Measurements from ENCODE around the gene CBFB. TPM values are rescaled to one million over a fixed set of nuclear protein-coding genes. Genes with fewer than 3 reads are reported as not detected.

CBFB gene
- total RNA-seq, 4 donors from 2014 or later = 19.7 to 106 (median 33.1) TPM

DNA sequence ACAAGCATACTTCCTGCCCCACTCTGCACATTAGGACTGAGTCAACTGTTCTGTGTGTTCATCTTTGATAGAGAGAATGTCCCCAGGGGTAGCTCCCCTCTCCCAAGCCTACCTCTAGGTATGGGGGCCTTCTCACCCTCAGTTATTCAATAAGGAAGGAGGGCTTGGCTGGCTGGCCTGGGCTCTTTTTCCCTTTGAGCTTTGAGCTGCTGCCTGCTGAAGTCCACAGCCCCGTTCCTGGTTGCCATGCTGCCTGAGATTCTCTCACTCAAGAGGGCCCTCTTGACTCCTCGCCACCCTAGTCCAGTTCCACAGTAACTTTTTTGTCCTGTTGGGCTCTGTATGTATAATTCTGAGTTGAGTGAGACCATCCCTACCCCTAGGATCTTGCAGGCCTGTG is 116.8 kb downstream of the CBFB start:
- in situ Hi-C loops (cut with MboI; ENCODE audit: low pct_ligation_motif_present in 1 of 4, low pct_unique_long_range_greater_than_20kb in 1 of 4, low sequenced_read_pairs in 3 of 4) (no loop called here), intact Hi-C loops (cut with DNase I; ENCODE audit: low total_unique reads) (no loop called here)
- WGBS, 2 donors (ENCODE audit: low coverage in 1 of 2) = 94% methylated on average over 2 of the region's 2 CpGs; no CpG with 5 or more reads in 1 of the 2 donors

DNA sequence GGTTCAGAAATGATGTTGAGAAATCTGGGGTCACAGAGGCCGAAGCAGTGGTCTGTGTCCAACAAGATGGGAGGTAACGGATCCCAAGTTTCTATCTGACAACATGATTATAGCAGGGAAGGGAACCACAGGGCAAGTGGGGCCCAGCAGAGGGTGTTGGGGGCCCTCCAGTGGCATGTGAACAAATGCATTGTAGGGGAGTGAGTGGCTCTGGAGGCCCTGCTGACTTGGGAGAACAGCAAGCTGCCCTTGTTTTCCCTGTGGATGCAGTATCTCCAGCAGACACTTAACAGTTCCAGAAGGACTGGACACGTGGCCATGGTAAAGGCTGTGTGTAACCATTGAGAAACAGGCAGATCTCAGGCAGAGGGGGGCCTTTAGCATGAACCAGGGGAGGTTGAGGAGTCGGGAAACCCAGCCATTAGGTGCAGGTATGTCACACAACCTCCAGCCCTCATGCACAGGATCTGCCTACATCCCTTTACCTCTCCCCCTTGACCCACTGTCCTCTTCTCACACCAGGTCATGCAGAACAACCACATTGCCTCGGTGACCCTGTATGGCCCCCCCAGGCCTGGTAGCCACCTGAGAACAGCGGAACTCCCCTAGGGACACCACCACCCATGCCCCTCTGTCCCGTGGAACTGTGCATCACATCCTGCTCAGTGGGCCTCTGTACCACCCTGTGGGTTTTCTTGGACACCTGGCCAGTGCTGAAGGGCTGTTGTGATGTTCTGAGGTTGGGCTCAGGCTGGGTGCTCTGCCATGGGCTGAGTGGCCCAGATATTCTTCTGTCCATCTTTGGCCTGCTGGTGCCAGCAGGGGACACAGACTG is 117.8 kb downstream of the CBFB start:
- intact Hi-C loops (cut with DNase I; ENCODE audit: low total_unique reads) = no loop called here
- peaks cover 16% of the 10 kb centered on the region for H3K27me3 ChIP-seq
- in situ Hi-C loops (cut with MboI; ENCODE audit: low pct_ligation_motif_present in 1 of 4, low pct_unique_long_range_greater_than_20kb in 1 of 4, low sequenced_read_pairs in 3 of 4) = no loop called here
- H3K4me1 ChIP-seq = peaks cover 7 to 15% (median 12%) of the 10 kb centered on the region in 4 donors
- no peaks in the 10 kb centered on the region for H3K9me3 ChIP-seq
- no peak for DNase-seq
- H3K27ac ChIP-seq = no peak overlapping the region
- TF ChIP-seq POLR2AphosphoS5 (IDR thresholded peaks at IDR 0.05) (no peak), EP300 (IDR thresholded peaks at IDR 0.05; ENCODE audit: low read depth) (no peak), POLR2A (IDR thresholded peaks at IDR 0.05) (no peak)
- TF ChIP-seq, protein P1, sequence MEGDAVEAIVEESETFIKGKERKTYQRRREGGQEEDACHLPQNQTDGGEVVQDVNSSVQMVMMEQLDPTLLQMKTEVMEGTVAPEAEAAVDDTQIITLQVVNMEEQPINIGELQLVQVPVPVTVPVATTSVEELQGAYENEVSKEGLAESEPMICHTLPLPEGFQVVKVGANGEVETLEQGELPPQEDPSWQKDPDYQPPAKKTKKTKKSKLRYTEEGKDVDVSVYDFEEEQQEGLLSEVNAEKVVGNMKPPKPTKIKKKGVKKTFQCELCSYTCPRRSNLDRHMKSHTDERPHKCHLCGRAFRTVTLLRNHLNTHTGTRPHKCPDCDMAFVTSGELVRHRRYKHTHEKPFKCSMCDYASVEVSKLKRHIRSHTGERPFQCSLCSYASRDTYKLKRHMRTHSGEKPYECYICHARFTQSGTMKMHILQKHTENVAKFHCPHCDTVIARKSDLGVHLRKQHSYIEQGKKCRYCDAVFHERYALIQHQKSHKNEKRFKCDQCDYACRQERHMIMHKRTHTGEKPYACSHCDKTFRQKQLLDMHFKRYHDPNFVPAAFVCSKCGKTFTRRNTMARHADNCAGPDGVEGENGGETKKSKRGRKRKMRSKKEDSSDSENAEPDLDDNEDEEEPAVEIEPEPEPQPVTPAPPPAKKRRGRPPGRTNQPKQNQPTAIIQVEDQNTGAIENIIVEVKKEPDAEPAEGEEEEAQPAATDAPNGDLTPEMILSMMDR (IDR thresholded peaks at IDR 0.05) = no peak
- 86 to 100% methylated on average over 1 to 7 of the region's 7 CpGs for WGBS, 2 donors (ENCODE audit: low coverage in 1 of 2)
- H3K4me3 ChIP-seq = no peak overlapping the region
- H3K36me3 ChIP-seq = peaks cover 0 to 46% (median 6%) of the 10 kb centered on the region in 4 donors

More for the DNA sequence above, 116.8 kb downstream of the CBFB start:
- DNase-seq = no peak
- Histone ChIP-seq H3K36me3 (peaks cover 0 to 56% (median 10%) of the 10 kb centered on the region in 4 donors), H3K27ac (no peak overlapping the region), H3K4me1 (peaks cover 0 to 9% (median 7%) of the 10 kb centered on the region in 4 donors), H3K27me3 (peaks cover 13% of the 10 kb centered on the region), H3K9me3 (no peaks in the 10 kb centered on the region), H3K4me3 (no peak overlapping the region)
- TF ChIP-seq POLR2A (IDR thresholded peaks at IDR 0.05) (no peak), POLR2AphosphoS5 (IDR thresholded peaks at IDR 0.05) (no peak), EP300 (IDR thresholded peaks at IDR 0.05; ENCODE audit: low read depth) (no peak)
- TF ChIP-seq, protein P1 (IDR thresholded peaks at IDR 0.05) = no peak

DNA sequence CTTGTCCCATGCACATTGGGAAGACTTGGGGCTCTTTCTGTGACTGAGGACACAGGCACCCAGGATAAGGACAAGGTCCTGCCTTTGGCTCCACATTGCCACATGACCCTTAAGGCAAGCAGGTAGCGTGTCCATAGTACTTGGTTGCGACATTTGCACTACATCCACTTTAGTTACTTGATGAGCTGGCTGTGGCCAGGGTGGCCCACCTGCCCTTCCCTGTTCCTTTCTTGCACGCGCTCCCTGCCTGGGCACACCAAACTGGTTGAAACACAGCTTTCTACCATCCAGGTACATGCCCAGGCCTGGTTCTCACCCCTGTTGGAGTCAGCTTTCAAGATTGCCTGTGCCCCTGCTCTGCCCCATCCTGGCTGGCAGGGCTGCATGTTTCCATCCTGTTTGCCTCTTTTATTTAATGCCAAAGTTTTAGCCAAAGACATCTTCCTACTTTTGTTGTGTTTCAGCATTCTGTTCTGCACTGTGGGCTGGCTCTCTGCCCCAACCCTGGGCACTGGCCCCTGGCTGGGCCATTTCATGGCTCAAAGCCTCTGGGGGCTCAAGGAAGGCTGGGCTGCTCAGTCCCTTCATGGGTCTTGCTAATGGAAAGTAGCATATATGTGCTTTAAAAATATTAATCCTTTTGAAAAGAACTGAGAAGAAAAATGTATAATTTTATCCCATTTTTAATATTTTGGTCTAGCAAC is 118.6 kb downstream of the CBFB start:
- no peak for TF ChIP-seq EP300 (IDR thresholded peaks at IDR 0.05; ENCODE audit: low read depth)
- TF ChIP-seq POLR2A (IDR thresholded peaks at IDR 0.05) = no peak
- TF ChIP-seq, protein P1 (IDR thresholded peaks at IDR 0.05) = no peak
- TF ChIP-seq POLR2AphosphoS5 (IDR thresholded peaks at IDR 0.05) = no peak
- DNase-seq = no peak
- in situ Hi-C loops (cut with MboI; ENCODE audit: low pct_ligation_motif_present in 1 of 4, low pct_unique_long_range_greater_than_20kb in 1 of 4, low sequenced_read_pairs in 3 of 4) (no loop called here), intact Hi-C loops (cut with DNase I; ENCODE audit: low total_unique reads) (no loop called here)
- Histone ChIP-seq H3K4me1 (peaks cover 7 to 15% (median 12%) of the 10 kb centered on the region in 4 donors), H3K4me3 (no peak overlapping the region), H3K27me3 (peaks cover 16% of the 10 kb centered on the region), H3K27ac (no peak overlapping the region), H3K9me3 (no peaks in the 10 kb centered on the region), H3K36me3 (peaks cover 0 to 37% (median 6%) of the 10 kb centered on the region in 4 donors)
- WGBS, 2 donors (ENCODE audit: low coverage in 1 of 2) = 93 to 100% methylated on average over 2 to 4 of the region's 4 CpGs

DNA sequence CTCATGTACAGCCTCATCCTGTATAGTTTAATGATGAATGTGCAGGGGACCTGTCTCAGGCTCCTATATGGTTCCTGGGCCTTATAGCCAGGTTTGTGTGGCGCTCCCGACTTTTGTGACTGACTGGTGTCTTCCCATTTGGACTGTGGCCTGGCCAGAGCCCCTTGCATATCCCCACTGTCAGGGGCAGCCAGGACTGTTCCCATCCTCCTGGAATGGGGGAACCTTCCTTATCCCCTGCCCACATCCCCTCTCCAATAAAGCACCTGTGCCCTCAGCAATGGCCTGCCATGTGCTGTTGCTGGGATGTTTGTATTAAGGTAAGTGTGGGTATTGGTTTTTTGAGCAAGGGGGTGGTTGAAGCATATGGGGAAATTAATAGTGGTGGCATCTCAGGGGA is 119.3 kb downstream of the CBFB start:
- peaks cover 16% of the 10 kb centered on the region for H3K27me3 ChIP-seq
- WGBS, 2 donors (ENCODE audit: low coverage in 1 of 2) = 100% methylated on average over 2 of the region's 2 CpGs; no CpG with 5 or more reads in 1 of the 2 donors

More for the DNA sequence above, 119.3 kb downstream of the CBFB start:
- Histone ChIP-seq H3K36me3 (peaks cover 0 to 31% (median 5%) of the 10 kb centered on the region in 4 donors), H3K4me1 (peaks cover 7 to 15% (median 12%) of the 10 kb centered on the region in 4 donors), H3K4me3 (no peak overlapping the region), H3K9me3 (no peaks in the 10 kb centered on the region), H3K27ac (no peak overlapping the region)
- TF ChIP-seq EP300 (IDR thresholded peaks at IDR 0.05; ENCODE audit: low read depth) = no peak
- no peak for TF ChIP-seq POLR2A (IDR thresholded peaks at IDR 0.05)
- TF ChIP-seq, protein P1 (IDR thresholded peaks at IDR 0.05) = no peak
- no peak for TF ChIP-seq POLR2AphosphoS5 (IDR thresholded peaks at IDR 0.05)
- DNase-seq = no peak
- in situ Hi-C loops (cut with MboI; ENCODE audit: low pct_ligation_motif_present in 1 of 4, low pct_unique_long_range_greater_than_20kb in 1 of 4, low sequenced_read_pairs in 3 of 4) (no loop called here), intact Hi-C loops (cut with DNase I; ENCODE audit: low total_unique reads) (no loop called here)

Measured in transverse colon (tissue), 4 donors.